ENCODE results near the gene DBP.

DNA sequence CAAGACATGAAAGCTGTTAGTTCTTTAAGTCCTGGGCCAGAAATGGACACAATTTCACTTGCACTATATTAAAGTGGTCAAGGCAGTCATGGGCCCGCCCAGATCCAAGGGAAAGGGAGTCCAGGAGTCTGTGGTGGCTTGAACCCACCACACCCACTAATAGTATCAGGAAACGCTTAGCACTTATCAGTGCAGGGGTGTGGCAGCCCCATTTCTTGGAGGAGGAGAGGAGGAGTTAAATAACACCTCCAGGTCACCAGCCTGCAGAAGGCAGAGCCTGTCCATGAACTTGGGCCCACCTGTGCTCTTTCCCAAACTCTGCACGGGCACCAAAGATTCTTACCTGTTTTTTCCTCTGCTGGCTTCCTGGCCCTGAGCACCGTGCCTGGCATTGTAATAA lies 41.0 kb upstream of the DBP start:
- TF ChIP-seq EZH2 (IDR thresholded peaks at IDR 0.05; ENCODE audit: insufficient read depth, poor library complexity, severe bottlenecking) (no peak), EZH2phosphoT487 (IDR thresholded peaks at IDR 0.05; ENCODE audit: insufficient read depth, low read depth) (no peak)

Data from GM23248 (cell line).